K562 (cell line): ENCODE data around the gene HK2. TPM values are rescaled to one million over a fixed set of nuclear protein-coding genes. Genes with fewer than 3 reads are reported as not detected.

ENCODE experiments used
- ATAC-seq: fragments of 200-7000 bp; cut with Tn5 transposase; 3 replicates; pipeline ENCODE4 v1.9.1; 2020; ENCODE audit warnings: moderate library complexity
- BruUV-seq: library from RNA; stranded (reverse); fragments of 400-500 nt; replicated peaks from 2 replicates; lab custom pipeline; 2021; lab: Mats Ljungman, UMichigan
- CTCF ChIA-PET: fragments of 300-600 bp; formaldehyde crosslinking; extraction: SDS; loops from one replicate; lab custom pipeline; 2021; ENCODE audit warnings: low intra/inter-chr PET ratio; lab: Yijun Ruan, JAX
- POLR2A ChIA-PET: fragments of 300-600, 350-650 bp; sonication (Branson Sonifier 250); formaldehyde crosslinking; extraction: SDS; loops from one replicate; lab custom pipeline; 2021; ENCODE audit warnings: antibody characterized with exemption, inconsistent platforms; lab: Yijun Ruan, JAX
- DNase-seq, 4 experiments: peaks; one replicate each; pipeline versions ENCODE4 v3.0.0 to v3.0.0-alpha.2; 2011 to 2018; ENCODE audit warnings: low spot score in 3 of 4, mixed read lengths in 3 of 4; ENCODE audit errors: extremely low read depth in 1 of 4
- FAIRE-seq: peaks from 2 replicates; lab custom pipeline; 2011; peaks lifted over from hg19 to GRCh38; lab: Jason Lieb, UNC
- H2AFZ ChIP-seq: 2 replicates; pipeline ENCODE4 v1.6.0; 2011; ENCODE audit warnings: low read depth, low read length, control low read depth, inconsistent platforms
- H3K27ac ChIP-seq: fragments of 200-600 bp; 3 replicates; pipeline ENCODE4 v1.8.0; 2011; ENCODE audit warnings: low read depth, mild to moderate bottlenecking, control low read depth, inconsistent platforms, low read length, moderate library complexity, mixed read lengths; ENCODE audit errors: extremely low read depth
- H3K27me3 ChIP-seq, 2 experiments: fragments of 300-600 bp in 1 of 2; 2 replicates in 1 of 2; 3 replicates in 1 of 2; pipeline versions ENCODE4 v1.6.0 to v1.8.0; 2011; ENCODE audit warnings: inconsistent platforms in 2 of 2, low read length in 2 of 2, mild to moderate bottlenecking in 1 of 2, mixed read lengths in 1 of 2, moderate library complexity in 1 of 2; ENCODE audit not compliant: control insufficient read depth in 2 of 2, insufficient read depth in 2 of 2
- H3K36me3 ChIP-seq: fragments of 300-600 bp; 3 replicates; pipeline ENCODE4 v1.8.0; 2011; ENCODE audit warnings: mild to moderate bottlenecking, low read length, inconsistent platforms; ENCODE audit not compliant: control insufficient read depth, insufficient read depth
- H3K4me1 ChIP-seq, 2 experiments: fragments of 200-600 bp in 1 of 2; replicated peaks in 1 of 2; 2 replicates in 1 of 2; 3 replicates in 1 of 2; pipeline versions ENCODE4 v1.5.1 to v1.8.0; 2011; ENCODE audit warnings: inconsistent platforms in 2 of 2, low read length in 2 of 2, mild to moderate bottlenecking in 1 of 2, mixed read lengths in 1 of 2, moderate library complexity in 1 of 2; ENCODE audit not compliant: control insufficient read depth in 2 of 2, insufficient read depth in 2 of 2
- H3K4me2 ChIP-seq: 2 replicates; pipeline ENCODE4 v1.6.1; 2011; ENCODE audit warnings: low read length, control low read depth, inconsistent platforms, mixed read lengths; ENCODE audit not compliant: insufficient read depth
- H3K4me3 ChIP-seq: fragments of 200-600 bp; sonication (generic), shearing (Covaris generic); 2 replicates; pipeline ENCODE4 v1.5.1; 2016; ENCODE audit warnings: control low read depth, inconsistent platforms
- H3K79me2 ChIP-seq: fragments of 200-600 bp; 3 replicates; pipeline ENCODE4 v1.8.0; 2011; ENCODE audit warnings: low read length, inconsistent platforms; ENCODE audit not compliant: control insufficient read depth, insufficient read depth
- H3K9ac ChIP-seq, 2 experiments: 2 replicates each; pipeline versions ENCODE4 v1.6.0 to v1.6.1; 2011; ENCODE audit warnings: low read depth in 2 of 2, low read length in 2 of 2, control low read depth in 1 of 2, inconsistent platforms in 1 of 2, mild to moderate bottlenecking in 1 of 2, mixed read lengths in 1 of 2; ENCODE audit not compliant: insufficient read depth in 1 of 2
- H3K9me1 ChIP-seq: one replicate; pipeline ENCODE4 v1.6.0; 2011; ENCODE audit warnings: inconsistent platforms, mild to moderate bottlenecking, low read length, moderate library complexity; ENCODE audit not compliant: control insufficient read depth, insufficient read depth
- H3K9me3 ChIP-seq: replicated peaks from 2 replicates; pipeline ENCODE4 v1.5.1; 2011; ENCODE audit warnings: low read depth, low read length, inconsistent platforms; ENCODE audit not compliant: control insufficient read depth, insufficient read depth
- H4K20me1 ChIP-seq: replicated peaks from 2 replicates; pipeline ENCODE4 v1.6.1; 2011; ENCODE audit warnings: low read length, inconsistent platforms, mixed read lengths; ENCODE audit not compliant: control insufficient read depth, insufficient read depth
- C11orf30 ChIP-seq: fragments of 450-650 bp; IDR thresholded peaks from 2 replicates; pipeline ENCODE4 v1.6.1; 2016; ENCODE audit warnings: low read depth, mild to moderate bottlenecking
- EGR1 ChIP-seq: fragments of 450-650 bp; conservative IDR thresholded peaks from 2 replicates; pipeline ENCODE4 v1.6.1; 2017; ENCODE audit warnings: mild to moderate bottlenecking
- NBN ChIP-seq: fragments of 450-650 bp; IDR thresholded peaks from 2 replicates; pipeline ENCODE4 v1.6.1; 2016; ENCODE audit warnings: low read depth, mild to moderate bottlenecking
- NFE2 ChIP-seq: IDR thresholded peaks from 2 replicates; pipeline ENCODE4 v1.6.1; 2014; ENCODE audit warnings: antibody characterized with exemption, low read depth
- SRSF1 ChIP-seq: fragments of 200-400 bp; formaldehyde crosslinking; IDR thresholded peaks from 2 replicates; pipeline ENCODE4 v1.6.1; 2017; ENCODE audit warnings: mild to moderate bottlenecking, low read depth, low read length, moderate library complexity
- TCFL5 ChIP-seq: fragments of 250-450 bp; sonication (Bioruptor Pico); conservative IDR thresholded peaks from 2 replicates; pipeline ENCODE4 v1.6.1; 2021; ENCODE audit warnings: mild to moderate bottlenecking, moderate library complexity, matching md5 sums
- ZNF316 ChIP-seq: fragments of 450-650 bp; IDR thresholded peaks from 2 replicates; pipeline ENCODE4 v1.6.1; 2016
- WGBS: fragments of 100-300 bp; shearing (Covaris generic); methylation state at CpG from one replicate; pipeline ENCODE4 v1.1.6; 2016; ENCODE audit warnings: low coverage, mixed read lengths; ENCODE audit not compliant: insufficient coverage; ENCODE audit errors: missing lambda C conversion rate; 5-methylcytosine and 5-hydroxymethylcytosine counted together
- in situ Hi-C: fragments of 300-500 bp; cut with MboI; formaldehyde crosslinking; loops from 4 replicates; pipeline ENCODE4 v1.15.0; 2018; ENCODE audit warnings: inconsistent platforms, mixed read lengths
- intact Hi-C: fragments of 100-400 bp; cut with micrococcal nuclease; formaldehyde crosslinking; loops from 2 replicates; pipeline ENCODE4 v1.14.2; 2022
- polyA plus RNA-seq, 8 experiments: library from polyadenylated mRNA; depleted of rRNA in 4 of 8; stranded (reverse) in 5 of 8; unstranded in 3 of 8; fragments of >200 nt; fragmentation: Nextera tagmentation in 2 of 8; fragmentation: Illumina TruSeq in 1 of 8; extraction: Ambion mirVana in 2 of 8; extraction: Trizol in 1 of 8; gene quantifications; 2 replicates each; pipeline versions ENCODE4 v1.2.1 to v1.2.3, GENCODE V29; 2011 to 2014; ENCODE audit warnings: inconsistent platforms in 1 of 8, missing spikeins in 1 of 8
- total RNA-seq, 7 experiments: library from RNA; depleted of rRNA in 6 of 7; stranded (reverse); fragments of >200 nt in 6 of 7; fragmentation: Illumina TruSeq in 2 of 7; extraction: Trizol in 2 of 7; gene quantifications; 2 replicates each; pipeline versions ENCODE4 v1.2.1 to v1.2.3, GENCODE V29; 2011 to 2021; ENCODE audit warnings: low replicate concordance in 1 of 7

Gene HK2
- total and polyA plus RNA-seq, 9 of the 15 experiments (the other 6 are each of a cell fraction or from before 2014, with no cell fraction given): 4.7 to 56.0 (median 19.9) TPM

DNA sequence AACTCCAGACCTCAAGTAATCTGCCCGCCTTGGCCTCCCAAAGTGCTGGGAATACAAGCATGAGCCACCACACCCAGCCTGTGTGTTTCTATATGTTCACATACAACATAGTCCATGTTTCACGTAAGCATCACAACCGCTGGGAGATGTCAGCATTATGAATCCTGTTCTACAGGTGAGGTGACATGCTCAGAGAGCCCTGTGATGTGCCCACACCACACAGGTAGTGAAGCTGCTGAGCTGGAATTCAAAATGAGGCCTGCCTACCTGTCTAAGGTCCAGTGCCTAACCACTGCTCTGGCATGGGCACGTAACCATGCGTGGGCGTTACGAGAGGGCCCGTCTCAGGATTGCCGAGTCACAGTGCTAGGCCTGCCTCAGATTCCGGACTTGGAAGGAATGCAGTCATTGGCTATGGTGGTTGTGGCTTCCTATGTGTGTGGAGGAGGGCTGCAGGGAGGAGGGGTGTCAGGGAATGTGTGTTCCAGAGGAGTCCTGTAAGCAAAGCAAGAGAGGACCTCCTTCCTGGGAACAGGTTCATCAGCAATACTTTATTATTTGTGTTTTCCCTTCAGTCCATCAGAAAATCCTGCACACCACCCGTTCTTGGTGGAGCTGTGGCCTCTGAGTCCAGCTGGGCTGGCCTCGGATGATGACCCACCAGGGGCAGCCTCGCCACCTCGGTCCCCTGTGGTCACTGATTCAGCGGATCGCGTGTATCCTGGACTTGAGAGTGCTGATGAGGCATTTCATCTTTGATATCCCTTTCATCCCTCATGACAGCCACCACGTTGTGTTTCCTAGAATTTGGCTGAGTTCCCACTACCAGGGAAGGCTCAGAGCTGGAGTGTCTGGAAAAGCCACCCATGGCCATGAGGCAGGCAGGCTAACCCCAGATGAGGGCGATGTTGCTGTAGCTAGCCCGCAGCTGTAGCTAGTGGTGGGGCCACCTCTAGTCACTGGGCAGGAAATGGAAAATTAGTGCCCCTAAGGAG, 31.1 kb downstream of the HK2 start:
- intact Hi-C loops: no loop called here
- Histone ChIP-seq H3K4me1 (peaks cover 7 to 18% of the 10 kb centered on the region in 2 experiments; a peak in 4 of 5 replicates), H3K27me3 (no peaks in the 10 kb centered on the region), H3K4me3 (no peak overlapping the region), H2AFZ (no peak overlapping the region), H3K9me3 (no peaks in the 10 kb centered on the region), H3K9ac (peak overlapping the region in 1 of 2 experiments; percentile 59; a peak in 1 of 4 replicates), H3K36me3 (peaks cover 67% of the 10 kb centered on the region), H3K4me2 (no peak overlapping the region), H4K20me1 (peaks cover 50% of the 10 kb centered on the region), H3K27ac (no peak overlapping the region; the same call in 2 of the 3 replicates), H3K9me1 (peaks cover 4% of the 10 kb centered on the region)
- WGBS: 76% methylated on average over 20 of the region's 20 CpGs
- ChIA-PET CTCF (no interaction called here), POLR2A (interaction anchor here (0.6 kb wide), 1 partner anchor 180 kb away, joined by 3 read pairs; no protein-coding TSS in a partner anchor)
- BruUV-seq: no TSS peak
- in situ Hi-C loops: no loop called here
- FAIRE-seq (no peak), ATAC-seq (peak; percentile 38)
- TF ChIP-seq SRSF1 (no peak), ZNF316 (0 out of 2 replicates have a peak, but pooled peaks have one; percentile 1), TCFL5 (CRISPR knock-in tag) (no peak), EGR1 (peak; percentile 76), NBN (no peak), C11orf30 (peak; percentile 45), NFE2 (peak; percentile 76)
- TF ChIP-seq, all 486 proteins: peak for 4
- peaks cover 69% of the 10 kb centered on the region for H3K79me2 ChIP-seq
- DNase-seq: peak; percentile 28 to 43 (median 40)
